HL-60/S4 treated with retinoic acid at 250 ng/mL for 4 days and 3 days (cell line): ENCODE results near the gene COL25A1.
"Not testable (repeated sequence)": the region's sequence is repeated elsewhere in the genome, so short reads cannot be mapped to it uniquely, and the experiment has no call there.

Experiments used
- in situ Hi-C: fragments of 300-500 bp; cut with MboI; formaldehyde crosslinking; loops from 2 replicates; pipeline ENCODE4 v1.7.0; 2022; ENCODE audit warnings: low sequenced_read_pairs

COL25A1 gene

DNA sequence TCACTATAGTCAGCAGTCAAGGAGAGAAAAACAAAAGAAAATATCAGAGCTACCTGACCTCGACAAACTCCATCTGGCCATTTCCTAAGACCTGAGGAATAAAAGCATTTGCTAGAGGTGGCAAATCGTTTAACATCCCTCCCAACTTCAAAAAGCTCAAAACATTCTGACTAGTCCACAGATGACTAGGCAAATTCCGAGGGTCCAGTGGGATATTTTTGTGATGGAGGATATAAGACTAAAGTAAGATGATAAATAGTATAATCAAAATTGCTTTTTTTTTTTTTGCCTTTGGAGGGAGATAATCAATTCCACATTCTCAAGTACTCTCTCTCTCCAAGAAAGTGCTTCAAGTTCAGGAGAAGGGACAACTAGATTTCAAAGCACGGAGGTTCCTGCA lies 420.5 kb downstream of the COL25A1 start:
- in situ Hi-C loops: no loop called here

DNA sequence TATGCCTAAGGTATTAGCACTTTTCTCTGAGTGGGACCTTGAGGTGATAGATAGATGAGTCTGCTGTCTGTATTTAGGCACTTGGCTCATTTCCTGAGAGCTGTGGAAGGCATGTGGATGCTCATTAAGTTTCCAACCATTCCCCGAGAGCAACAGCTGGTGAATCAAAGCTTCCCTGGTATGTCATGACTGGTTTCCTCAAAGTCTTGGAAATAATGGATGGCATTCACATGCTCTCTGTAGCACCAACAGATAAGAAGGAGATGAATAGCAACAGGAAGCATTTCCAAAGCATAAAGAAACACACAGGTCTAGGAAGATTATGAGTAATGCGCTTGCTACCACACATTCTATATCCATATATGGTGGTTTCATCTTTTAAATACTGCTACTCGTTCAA lies 421.3 kb downstream of the COL25A1 start:
- in situ Hi-C loops: no loop called here

DNA sequence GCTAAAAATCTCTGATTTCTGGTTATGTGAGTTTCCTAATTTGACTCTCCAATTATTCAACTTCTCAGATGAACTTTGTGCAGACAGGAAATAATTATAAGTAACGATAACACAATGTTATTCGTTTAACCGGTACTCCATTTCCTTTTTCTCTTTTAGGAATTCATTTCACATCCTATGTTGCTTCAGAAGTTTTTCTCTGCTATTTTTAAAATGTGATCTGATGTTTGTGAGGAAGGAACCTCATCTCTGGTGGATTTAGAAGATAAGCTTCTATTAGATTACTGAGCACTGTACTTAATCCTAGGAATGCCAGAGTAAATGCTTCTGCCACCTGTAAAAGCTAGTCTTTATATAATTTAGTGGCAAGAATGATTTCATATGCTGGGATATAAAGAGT lies 423.7 kb downstream of the COL25A1 start:
- in situ Hi-C loops: no loop called here

DNA sequence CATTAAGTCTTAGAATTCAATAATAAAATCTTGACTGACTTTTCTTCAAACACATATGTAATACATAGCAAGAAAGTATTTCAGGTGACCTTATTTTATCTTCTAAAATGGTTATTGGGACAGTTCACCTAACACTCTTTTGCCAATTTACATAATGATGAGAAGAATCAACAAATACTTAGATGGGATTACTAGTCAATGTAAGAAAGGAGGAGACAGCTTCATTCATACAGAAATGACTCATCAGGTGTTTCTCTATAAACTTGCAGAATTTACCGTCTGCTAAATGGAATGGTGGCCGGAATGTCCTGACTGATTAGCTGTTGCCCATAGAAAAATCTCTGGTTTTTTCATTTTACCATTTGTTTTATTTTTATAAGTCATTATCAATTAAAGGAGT lies 424.6 kb downstream of the COL25A1 start:
- in situ Hi-C loops: no loop called here

DNA sequence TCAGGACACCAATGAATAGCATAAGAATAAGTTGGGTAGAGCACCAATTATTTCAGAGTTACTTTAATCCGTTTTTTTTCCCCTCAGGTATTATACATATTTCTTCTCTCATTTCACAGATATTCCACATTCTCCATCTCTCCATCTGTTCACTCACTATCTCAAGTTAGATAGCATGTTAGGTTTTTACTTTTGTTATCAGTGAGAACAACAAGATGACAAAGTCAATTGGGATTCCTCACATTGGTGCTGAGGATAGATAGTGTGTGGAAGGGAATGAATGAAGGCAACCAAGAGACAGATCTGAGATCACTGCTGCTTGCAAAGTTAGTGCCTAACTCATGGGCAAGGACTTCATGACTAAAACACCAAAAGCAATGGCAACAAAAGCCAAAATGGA lies 427.7 kb downstream of the COL25A1 start:
- in situ Hi-C loops: no loop called here

DNA sequence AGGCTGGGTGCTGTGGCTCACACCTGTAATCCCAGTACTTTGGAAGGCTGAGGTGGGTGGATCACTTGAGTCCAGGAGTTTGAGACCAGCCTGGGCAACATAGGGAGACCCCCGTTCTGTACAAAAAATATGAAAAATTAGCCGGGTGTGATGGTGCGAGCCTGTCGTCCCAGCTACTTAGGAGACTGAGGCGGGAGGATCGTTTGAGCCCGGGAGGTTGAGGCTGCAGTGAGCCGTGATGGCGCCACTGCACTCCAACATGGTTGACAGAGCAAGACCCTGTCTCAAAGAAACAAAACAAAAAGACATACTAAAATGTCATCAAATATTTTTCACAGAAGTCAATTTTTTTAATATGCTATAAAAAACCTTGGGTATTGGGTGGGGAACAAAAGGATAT lies 432.5 kb downstream of the COL25A1 start:
- in situ Hi-C loops: not testable (repeated sequence)

DNA sequence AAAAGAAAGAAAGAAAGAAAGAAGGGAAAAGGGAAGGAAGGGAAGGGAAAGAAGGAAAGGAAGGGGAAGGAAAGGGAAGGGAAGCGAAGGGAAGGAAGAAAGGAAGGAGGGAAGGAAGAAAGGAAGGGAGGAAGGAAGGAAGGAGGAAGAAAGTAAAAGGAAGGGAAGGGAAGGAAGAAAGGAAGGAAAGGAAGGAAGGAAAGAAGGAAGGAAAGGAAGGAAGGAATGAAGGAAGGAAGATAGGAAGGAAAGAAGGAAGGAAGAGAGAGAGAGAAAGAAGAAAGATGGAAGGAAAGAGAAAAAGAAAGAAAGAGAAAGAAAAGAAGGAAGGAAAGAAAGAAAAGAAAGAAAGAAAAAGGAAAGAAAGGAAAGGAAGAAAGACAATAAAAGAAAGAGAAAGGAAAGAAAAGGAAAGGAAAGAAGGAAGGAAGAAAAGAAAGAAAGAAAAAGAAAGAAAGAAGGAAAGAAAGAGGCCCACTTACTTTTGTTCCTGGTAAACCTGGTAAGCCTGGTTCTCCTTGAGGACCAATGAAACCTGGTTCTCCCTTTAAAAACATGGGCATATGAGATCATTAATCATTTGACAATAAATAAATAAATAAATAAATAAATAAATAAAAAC lies 433.7 kb downstream of the COL25A1 start:
- in situ Hi-C loops: no loop called here

DNA sequence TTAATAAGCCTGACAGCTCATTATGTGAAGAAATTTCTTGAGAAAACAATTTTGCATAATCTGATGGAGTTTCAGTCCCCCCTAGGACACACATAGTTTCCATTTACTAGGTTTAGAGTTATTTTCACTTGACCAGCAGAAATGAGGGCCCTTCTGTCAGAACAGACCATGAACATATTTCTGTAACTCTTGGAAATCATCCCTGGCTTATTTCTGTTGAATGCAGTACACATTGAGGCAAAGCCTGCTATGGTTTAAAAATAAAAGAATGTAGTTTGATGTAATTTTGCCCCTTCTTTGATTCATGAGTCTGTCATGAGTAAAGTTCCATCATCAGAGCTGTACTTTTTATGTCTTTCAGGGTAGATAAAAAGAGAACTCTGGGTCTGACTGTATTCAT lies 435.0 kb downstream of the COL25A1 start:
- in situ Hi-C loops: no loop called here

DNA sequence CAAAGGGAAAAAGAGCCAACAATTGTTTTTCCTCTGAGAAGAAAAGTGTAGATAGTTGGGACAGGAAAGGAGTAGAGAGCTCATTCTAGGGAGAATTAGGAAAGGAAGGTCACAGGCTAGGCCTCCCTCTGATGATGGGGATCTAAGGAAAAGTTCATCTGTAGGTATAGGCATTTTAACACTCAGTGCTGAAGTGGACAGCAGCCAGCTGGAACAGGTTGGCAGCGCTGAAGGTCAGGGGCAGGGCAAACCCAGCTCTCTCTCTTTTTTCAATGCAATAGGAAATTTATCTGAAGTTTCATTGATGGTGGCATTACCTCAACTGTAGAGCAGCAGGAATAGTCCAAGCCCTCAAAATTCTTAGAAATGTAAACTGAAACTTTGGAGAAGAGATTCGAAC lies 441.1 kb downstream of the COL25A1 start:
- in situ Hi-C loops: no loop called here

DNA sequence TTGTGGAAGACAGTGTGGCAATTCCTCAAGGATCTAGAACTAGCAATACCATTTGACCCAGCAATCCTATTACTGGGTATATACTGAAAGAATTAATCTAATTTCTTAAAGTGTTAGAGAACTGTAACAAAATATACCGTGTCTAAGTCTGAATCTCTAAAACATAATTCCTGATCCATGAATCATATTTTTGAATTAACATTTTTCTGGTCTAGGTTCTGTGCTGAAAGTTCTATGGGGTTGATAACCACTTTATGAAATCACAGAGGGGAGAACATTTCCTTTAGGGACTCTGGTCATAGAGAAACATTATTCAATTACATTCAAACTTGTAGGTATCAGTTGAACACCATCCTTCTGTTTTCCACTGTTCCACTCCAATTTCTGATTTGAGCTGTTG lies 447.7 kb downstream of the COL25A1 start:
- in situ Hi-C loops: no loop called here

DNA sequence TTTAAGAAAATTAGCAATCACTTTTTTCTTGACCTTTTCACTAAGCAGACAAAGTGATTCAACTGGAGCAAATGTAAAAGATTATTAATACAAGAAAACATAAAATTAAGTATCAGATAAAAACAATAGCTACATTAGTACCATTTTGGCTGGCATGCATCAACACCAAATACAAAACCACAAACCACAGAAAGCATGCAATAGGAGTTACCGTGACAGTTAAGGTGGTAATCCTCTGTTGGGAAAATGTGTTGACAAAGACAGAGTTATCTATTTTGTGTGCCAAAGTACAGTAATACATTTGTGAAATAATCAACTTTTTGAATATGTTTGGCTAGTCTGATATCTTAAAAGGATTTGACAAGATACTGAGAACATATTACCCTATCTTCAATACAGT lies 449.8 kb downstream of the COL25A1 start:
- in situ Hi-C loops: no loop called here

DNA sequence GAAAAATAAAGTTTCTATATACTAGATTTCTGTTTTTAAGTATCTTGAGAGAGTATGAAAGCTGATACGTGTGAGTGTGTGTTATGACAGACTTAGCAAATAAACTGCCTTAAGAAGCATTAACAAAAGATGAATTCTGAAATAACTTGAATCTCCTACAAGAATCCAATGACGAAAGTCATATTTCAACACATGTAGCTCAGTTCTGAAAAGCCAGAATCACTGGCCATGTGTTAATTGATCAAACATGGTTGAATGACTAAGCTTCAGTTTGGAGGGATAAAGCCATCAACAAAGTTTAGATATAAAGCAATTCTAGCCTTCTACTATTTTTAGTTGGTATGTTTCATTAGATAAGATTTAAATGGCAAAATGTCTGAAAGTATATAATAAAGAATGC lies 451.1 kb downstream of the COL25A1 start:
- in situ Hi-C loops: no loop called here

DNA sequence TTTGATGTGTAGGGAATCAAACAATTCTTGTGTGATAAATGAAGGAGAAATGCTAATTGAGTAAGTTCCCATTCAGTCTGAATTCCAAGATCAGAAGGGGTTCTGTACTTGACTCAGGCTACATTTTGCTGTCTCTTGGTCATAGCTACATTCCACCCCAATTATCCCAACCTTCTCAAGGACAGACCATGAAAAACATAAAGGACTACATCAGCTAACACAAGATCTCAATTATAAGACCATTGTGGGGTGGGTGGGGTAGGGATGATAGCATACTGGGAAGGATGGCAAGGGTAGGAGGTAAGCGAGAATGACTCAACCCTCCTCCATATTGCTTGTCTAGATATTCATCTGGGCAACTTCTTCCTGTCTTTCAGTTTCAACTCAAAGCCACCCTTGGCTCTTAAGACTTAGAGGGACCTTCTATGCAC lies 452.2 kb downstream of the COL25A1 start:
- in situ Hi-C loops: no loop called here

DNA sequence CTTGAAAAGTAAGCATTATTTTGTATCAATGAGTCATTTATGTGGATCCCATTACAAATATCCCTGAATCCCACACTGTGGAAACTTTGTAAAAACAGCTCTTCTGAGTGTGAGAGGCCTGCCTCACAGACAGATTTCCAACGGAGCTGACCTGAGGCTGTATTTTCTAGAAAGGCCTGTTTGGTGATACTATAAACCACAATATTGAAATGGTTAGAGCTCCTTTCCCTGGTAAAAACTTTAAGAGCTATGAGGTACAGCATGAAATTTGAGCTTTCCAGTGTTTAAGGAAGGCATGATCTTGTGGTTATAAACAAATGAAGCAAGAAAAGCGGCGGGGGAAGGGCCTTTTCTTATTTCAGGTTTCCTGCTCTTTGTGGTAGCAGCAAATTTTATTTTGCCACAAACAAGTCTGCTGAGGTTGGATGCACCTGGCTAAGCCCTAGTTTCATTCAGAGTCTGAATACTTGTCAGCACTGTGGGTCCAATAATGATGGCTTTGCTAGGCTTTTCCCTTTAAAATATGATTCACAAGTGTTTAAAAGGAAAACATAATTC lies 452.8 kb downstream of the COL25A1 start:
- in situ Hi-C loops: no loop called here

DNA sequence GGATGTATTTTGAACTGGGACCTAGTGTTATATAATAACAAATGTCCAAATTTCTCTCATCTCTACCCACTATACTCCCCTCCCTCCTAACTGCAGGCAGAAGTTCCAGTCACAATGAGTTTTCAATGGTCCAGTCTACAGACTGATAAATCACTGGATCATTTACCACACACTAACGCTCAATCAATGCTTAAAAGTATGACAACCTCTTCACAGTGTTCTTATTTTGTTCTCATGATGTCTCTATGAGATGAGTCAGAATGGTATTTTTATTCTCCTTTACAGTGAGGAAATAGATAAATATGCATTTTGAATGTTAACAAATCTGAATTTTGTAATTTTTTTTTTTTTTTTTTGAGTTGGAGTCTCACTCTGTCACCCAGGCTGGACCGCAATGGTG lies 455.9 kb downstream of the COL25A1 start:
- in situ Hi-C loops: no loop called here

DNA sequence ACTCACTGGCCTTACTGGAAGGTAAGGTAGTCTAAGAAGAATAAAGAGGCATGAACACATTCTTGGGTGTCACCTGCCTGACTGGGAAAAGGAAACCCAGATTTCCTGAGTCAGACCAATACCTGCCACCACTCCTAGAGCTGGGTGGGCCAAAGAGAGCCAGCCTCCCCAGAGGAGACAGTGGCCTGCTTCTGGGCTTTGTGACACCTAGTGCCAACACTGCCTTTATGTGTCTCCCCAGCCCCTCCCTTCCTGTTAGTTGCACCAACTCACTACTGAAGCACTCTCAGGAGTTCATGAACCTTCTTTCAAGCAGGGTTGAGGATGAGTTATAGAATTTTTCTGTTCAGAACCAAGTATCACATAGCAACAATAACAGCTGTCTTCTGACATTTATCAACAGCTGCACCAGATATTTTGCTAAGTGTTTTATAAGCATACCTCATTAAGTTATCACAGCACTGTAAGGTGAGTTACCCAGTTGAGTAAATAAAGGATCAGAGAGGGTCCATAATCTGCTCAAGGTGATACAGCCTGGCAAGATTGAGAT lies 462.0 kb downstream of the COL25A1 start:
- in situ Hi-C loops: no loop called here

DNA sequence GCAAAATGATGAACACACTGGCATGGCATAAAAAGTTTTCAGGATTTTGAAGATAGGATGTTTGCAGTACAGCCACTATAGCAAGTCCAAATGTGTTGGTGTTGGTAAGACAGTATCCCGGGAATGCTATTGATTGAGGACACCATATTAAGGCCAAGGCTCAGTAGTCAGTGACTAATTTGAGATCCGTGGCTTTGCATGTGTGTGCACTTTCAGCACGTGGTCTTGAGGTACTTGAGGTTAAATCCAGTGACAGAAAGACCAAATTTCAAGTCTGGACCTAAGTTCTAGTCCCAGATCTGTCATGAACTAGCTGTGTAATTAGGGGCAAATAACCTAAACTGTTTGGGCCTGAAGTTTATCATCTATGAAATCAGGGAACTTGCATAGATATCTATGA lies 463.1 kb downstream of the COL25A1 start:
- in situ Hi-C loops: no loop called here

DNA sequence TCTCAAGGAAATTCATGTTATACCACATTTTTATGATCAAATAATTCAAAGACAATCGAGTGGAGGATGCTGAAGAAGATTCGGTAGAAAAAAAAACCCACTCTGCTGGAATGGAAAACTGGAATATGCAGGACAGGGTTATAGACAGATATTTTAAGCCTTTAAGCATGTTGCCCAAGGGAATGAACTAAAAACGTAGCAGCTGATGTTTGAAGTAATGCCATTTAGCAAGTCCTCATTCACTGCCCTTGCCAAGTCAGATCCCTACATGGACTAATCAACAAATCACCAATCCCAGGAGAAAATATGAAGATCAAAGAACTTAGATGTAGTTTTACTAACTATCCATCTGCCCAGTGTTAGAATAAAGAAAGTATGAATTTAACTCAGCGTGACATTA lies 464.0 kb downstream of the COL25A1 start:
- in situ Hi-C loops: no loop called here

DNA sequence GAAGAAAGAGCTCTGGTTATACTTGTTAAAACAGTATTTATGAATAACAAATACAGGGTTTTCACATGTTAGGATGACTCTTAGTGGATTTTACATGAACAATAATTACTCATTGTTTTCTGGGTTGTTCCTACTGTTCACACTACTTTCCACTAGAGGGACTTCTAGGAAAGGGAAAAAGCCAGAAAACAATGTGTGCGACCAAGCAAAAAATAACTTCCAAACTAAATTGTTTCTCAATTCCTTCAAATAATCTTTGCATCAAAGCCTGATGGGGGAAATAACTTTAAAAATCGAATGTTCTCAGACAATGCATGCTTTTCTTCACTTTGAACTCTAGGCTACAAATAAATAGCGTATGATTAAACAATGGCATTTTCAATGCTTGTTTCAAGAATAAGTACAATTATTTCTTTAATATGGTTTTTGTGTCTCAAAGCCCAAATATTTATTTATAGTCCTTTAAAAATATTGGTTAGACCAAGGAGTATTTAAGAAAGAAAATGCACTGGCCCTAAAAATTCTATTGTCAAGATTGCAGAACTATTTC lies 467.5 kb downstream of the COL25A1 start:
- in situ Hi-C loops: no loop called here

DNA sequence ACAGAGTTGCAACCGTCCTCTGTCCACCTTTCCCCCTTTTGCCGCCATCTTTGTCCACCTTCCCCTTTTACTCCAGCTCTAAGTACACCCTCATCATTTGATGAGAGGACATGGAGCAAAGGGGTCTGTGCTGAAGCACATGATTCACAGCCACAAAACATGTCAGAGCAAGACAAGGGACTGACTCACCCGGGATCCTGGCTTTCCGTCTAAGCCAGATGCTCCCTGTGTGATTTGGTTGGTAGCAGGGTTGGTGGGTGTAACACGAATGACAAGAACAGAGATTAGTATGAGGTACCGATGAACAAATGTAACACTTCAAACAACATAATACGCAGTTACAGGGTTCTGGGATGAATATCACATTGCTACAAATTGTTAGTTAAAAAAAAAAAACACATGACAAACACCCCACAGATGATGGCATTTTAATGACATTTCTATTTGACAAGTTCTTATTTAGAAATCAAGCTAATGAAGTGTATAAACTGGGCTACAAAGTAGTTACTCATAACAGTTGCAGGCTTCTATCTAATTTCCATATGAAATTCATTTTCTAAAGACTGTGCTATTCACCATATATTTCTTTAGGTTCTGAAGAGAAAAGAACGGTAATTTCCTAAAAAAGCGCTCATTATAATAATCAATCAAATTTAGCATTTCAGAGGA lies 468.2 kb downstream of the COL25A1 start:
- in situ Hi-C loops: no loop called here

DNA sequence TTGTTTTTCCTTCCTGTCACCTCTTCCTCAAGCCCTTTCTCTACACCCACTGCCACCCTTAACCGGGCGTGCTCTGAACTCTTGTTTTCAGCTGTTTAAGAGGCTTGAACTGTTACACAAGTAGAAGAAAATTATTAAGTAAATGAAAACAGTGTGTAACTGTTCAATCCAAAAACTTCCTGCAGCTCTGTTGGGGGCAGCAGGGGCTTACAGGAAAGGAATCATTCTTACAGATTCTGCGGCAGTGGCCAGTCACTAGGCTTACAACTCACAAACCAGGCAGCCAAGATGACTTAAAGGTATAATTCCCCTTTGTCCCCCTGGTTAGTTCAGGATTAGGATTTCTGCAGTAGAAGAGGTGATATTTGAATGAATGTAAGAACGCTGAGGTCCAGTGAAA lies 469.4 kb downstream of the COL25A1 start:
- in situ Hi-C loops: no loop called here

DNA sequence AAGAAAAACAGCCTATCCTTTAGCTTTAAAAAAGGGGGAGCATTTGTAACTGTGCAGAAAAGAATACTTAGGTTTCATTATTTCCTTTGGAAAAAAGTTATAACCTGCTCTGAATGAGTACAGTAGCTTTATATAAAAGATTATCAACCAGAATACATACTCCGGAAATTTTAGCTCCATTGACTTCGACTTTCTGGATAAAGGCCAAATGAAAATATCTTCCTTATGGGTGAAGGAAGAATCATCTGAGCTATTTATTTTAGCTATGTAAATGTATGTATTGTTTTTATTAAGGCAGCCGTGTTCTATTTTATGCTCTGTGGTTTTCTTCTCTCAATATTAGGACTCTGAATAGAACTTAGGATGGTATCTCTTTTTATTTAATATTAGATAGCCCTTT lies 470.6 kb downstream of the COL25A1 start:
- in situ Hi-C loops: no loop called here
